SK-N-MC (cell line): Measurements from ENCODE around the gene MED13L.

Source experiments
- EZH2 ChIP-seq: fragments of 200-600 bp; sonication (generic); IDR thresholded peaks from one replicate; pipeline ENCODE4 v1.6.1; 2017; ENCODE audit warnings: antibody characterized with exemption
- FOXP2 ChIP-seq: optimal IDR thresholded peaks from 2 replicates; pipeline ENCODE3; 2011; ENCODE audit warnings: mild to moderate bottlenecking, moderate library complexity; ENCODE audit not compliant: insufficient read depth; ENCODE audit errors: extremely low read length, control extremely low read depth
- POLR2AphosphoS5 ChIP-seq: IDR thresholded peaks from 2 replicates; pipeline ENCODE4 v1.6.1; 2012; ENCODE audit warnings: mild to moderate bottlenecking, low read depth, low read length, borderline replicate concordance

DNA sequence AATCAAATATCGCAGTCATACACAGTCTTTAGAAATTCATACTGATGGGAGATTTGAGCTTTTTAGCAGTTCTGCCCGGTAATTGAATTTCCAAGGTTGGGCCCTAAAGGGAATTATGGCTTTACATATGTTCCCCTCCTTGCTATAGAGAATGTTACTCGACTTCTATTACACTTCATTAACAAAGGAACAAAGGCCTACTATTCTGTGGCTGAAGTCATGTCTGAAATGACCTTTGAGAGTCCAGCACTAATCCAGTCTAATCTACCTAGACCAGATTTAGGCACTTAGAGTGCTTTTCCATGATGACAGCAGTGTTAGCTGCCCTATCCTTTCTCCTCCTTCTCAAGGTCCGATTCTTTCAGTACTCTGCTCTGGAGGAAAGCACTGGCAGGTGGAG is 305.3 kb downstream of the MED13L start:
- TF ChIP-seq EZH2 = no peak
- no peak for TF ChIP-seq POLR2AphosphoS5
- TF ChIP-seq FOXP2 = no peak
